ENCODE results near the gene AKAP13.
"Not testable (repeated sequence)": the region's sequence is repeated elsewhere in the genome, so short reads cannot be mapped to it uniquely, and the experiment has no call there.

The AKAP13 gene

DNA sequence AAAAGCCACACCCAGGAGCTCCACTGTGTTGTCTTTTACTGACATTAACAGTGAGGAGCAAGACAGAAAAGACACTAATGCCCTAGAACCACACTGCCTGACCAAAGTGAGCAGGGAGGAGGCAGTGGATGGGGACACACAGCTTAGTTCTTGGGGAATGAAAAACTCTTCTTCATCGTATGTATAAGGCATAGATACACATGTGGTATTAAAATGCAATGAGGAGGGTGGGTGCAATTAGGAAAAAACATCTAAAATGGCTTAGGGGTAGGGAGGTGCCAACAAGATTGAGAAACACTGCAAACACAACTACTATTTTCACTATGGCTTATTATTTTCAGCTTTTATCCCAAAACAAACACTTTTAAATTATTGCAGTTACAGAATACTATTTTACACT, 398.8 kb downstream of the AKAP13 start:
- no peak for DNase-seq

DNA sequence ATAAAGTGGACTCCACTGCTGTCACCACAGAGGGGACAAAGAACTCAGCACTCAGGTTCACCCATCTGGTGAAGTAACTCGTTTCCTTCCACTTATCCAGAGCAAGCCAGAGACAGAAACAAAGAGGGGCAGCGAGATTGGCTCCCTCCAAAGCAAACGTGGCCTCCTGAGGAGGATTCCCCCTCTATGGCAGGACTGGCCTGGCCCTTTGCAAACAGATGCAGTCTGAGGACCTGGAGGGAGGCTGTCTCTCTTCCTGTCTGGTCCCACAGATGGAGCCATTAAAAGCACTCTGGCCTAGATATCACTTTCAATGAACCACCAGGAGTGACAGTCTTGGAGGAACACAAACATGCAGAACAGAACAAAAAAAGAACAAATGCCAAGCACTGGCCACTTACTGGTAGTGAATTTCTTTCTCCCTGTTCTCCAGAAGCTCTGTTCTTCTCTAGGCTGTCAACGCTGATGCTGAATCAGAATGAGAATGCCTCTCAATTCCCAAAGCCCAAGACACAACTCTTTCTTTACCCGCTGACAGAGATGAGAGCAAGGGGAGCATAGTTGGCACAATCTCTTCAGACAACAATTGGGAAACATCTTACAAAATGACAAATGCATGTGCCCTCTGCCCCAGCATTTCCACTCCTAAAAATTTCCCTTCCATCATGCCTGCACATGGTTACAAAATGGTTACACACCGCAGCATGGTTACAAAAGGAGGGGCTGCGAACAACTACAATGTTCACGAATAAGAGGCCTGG, 400.0 kb downstream of the AKAP13 start:
- no peak for DNase-seq

DNA sequence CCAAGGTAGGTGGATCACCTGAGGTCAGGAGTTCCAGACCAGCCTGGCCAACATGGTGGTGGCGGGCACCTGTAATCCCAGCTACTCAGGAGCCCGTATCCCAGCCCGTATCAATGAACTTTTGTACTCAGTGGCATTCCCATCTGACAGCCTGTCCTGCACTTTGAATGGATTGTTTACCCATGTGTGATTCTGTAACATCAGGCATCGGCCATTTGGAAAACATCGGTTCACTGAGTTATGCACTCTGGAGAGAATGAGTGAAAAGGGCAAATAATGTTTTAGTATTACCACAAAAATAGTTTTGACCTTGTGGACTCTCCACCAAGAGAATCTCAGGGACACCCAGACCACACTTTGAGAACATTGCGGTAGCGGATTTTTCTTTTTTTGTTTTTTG, 400.7 kb downstream of the AKAP13 start:
- no peak for DNase-seq

DNA sequence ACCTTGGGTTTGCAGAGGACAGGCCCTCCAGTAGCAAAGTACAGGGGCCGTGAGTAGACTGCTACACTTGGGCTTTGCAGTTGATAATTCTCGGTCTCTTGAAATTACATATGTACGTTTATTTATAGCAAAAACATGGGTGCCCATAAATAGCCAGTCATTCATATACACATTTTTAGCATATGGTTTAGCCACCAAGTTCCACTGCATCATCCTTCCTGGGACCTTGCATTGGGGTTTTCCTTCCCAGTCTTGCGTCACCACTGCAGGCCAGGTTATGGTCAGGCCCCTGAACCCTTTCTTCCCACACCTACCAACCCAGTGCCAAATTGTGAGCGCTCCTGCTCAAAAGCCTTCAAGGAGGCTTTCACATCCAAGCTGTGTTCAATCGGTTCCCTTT, 401.7 kb downstream of the AKAP13 start:
- DNase-seq: no peak

DNA sequence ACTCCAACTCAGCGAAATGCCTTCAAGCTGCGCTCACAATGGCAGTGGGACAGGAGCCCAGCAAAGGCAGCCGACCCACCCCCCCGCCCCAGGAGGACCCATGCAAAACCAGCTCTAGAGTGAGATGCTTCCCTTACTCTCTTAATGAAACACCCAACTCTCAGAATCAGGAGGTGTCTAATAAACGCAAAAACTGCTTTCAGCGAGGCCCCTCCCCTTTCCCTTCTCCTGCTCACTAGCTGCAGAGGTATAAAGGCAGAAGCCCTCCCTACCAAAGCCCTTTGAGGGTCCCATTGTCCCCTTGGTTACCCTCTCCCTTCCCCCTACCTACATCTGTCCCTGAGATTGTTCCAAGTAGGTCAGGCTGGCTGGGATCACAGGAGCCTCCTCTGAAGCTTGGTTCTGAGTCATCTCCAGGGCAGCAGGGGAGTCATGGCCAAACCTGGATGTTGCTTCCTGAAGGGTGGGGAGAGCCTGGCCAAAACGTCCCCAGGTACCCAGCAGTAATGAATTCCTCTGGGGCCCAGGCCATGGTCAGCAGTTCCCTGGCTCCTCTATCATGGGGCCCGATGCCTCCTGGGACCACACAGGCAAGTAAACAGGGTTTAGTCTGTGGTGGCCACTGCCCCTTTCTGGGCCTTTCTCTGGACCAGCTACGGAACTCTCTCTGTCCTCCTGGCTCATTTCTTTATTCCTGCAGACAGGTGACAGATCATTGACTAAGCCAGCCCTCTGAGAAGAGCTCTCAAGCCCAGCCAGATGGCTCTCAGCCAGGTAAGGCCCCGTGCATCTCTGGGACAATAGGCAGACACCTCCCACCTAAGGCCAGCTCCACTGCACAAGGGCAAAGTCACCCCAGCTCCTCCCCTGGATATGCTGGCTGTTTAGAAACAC, 405.7 kb downstream of the AKAP13 start:
- DNase-seq: no peak

DNA sequence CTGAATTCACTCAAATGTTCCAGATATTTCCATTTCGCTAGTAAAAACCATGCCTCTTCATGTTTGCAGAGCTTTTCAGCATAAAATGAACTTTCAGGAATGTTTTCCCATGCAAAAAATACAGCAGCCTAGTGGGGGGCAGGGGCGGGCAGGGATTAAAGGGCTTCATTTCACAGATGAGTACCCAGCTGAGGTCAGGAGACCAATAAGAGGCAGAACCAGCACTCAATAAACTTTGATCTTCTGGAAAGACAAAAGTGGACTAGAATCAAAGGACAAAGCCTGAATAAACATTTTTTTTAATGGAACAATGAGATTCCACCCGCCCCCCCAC, 406.3 kb downstream of the AKAP13 start:
- no peak for DNase-seq

DNA sequence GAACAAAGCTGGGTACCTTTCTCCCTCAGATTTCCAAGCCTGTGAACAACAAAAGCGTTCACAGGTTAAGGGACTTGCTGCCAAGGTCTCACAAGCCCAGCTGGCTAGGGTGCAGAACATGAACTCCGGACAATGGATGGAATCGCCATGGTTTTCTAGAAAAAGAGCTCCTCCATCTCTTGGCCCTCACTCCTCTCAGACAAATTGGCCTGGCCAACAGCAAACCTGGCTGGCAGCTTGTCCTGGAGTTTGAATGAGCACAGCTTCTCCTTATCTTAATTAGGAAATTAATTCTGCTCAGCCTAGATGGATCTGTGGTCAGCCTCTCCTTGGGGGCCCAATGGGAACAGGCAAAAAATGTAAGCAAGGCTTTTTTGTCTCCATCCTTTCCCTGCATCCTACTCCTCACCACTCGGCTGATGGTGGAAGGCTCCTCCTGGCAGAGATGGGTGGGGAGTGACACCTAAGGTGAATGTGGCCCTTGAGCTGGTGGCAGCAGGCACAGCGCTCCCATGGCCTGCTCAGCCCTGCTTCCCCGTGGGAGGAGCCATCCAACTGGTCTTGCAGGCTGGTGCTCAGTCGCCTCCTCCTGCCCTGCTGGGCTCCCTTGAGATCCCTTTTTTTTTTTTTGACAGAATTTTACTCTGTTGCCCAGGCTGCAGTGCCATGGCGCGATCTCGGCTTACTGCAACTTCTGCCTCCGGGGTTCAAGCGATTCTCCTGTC, 408.5 kb downstream of the AKAP13 start:
- DNase-seq: no peak

DNA sequence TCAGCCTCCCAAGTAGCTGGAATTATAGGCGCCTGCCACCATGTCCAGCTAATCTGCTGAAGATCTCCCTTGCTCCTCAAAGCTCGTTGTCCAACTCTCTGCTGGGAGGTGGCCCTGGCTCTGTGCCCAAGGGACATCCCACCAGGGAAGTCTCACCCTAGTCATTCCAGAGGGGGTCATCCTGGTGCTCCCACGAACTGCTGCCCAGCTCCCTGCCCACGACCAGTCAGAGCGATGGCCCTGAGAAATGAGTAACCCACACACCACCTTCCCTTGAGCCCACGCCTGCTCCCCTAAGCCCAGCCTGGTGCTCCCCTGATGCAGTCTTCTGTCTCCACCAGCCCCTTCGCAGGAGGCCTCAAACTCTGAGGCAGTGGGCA, 409.1 kb downstream of the AKAP13 start:
- DNase-seq: no peak

DNA sequence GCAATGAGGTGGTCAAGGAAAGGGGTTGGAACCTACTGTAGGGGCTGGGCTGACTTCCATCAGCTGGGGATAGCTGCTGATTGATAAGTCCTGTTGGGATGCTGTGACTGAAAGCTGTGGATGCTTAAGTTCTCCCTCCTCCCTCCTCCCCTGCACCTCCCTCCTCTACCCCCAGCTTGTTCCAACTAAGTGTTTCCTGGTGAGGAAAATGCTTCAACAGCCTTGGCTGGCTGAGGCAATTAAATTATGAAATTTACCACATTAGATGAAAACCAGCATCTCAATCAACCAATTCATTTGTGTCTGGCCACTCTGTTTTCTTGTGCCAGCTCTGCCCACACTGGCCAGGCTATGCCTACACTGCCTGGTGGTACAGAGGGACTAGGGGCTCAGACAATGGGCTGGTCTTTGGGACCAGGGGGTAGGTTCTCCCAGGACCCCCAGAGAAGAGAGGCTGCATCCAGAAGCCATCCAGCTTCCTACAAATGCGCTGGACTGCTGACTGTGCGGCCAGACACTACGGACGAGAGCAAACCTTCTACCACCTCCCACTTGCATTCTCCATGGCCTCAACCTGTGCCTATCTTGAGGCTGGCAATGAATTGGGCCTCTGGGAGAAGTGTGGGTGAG, 411.8 kb downstream of the AKAP13 start:
- no peak for DNase-seq

DNA sequence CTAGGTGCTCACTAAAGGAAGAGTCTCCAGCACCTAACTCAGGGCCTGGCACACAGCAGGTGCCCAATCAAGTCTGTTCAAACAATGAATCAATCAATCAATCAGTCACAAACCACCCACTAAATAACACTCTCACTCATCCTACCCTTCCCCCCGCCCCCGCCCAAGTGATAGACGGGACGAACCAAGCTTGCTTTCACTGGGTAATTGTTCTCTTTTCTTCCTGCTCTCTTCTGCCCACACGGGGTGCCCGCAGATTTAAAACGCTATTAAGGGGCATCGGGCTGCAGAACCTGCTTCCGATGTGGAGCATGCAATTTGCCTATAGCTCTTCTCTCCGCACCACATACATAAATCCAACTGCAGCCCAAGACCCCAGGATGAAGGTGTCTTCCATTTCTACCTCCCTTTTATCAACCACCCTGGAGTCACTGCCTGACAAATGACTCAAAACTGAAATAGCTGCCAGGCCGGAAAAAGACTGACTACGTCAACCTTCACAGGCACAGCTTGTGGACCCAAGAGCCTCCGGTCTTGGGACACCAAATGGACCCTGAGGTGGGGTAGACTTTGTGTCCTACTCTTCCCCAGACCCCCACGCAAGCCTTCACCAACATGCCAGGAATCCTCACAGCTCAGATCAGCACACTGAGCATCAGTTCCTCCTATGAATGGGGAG, 412.6 kb downstream of the AKAP13 start:
- no peak for DNase-seq

DNA sequence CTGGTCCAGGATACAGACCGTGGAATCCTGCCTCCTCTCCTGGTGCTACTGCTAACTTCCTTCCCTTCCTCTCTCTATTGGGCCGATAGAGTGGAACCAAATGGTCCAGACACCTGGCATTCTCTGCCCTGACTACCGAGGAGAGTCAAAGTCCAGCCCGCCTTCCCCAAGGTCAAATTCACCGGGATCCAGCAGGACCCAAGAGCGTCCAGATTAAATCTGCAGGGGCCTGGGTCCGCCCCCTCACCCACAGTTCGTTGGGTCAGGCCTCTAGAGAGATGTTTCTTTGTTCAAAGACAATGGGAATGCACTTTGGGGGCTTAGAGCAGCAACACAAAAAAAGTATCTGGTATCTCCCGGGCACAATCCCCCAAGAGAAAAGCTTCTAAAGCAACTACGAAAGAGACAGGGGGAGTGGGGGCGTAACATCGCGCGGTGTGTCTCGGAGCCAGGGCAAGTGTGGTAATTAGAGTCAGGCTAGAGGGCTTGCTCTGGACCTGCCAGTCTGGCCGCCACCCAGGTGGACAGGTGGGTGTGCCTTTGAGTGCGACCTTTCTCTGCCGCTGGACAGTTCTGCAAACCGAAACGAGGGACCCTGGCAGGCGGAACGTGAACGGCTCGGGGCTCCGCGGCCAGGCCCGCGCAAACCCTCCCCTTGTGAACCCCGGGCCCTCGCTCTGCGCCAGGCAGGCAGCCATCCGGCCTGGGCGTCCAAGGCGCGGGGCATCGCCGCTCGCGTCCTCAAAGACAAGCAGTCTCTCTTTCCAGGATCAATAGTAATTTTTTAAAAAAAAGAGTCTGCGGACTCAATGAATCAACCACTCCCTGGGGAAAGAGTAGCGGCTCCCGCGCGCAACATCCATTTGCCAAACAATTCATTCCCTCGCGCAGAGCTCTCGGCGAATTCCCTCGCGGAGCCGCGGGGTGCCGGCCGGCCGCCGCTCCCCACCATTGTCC, 413.5 kb downstream of the AKAP13 start:
- DNase-seq: peak; percentile 77

DNA sequence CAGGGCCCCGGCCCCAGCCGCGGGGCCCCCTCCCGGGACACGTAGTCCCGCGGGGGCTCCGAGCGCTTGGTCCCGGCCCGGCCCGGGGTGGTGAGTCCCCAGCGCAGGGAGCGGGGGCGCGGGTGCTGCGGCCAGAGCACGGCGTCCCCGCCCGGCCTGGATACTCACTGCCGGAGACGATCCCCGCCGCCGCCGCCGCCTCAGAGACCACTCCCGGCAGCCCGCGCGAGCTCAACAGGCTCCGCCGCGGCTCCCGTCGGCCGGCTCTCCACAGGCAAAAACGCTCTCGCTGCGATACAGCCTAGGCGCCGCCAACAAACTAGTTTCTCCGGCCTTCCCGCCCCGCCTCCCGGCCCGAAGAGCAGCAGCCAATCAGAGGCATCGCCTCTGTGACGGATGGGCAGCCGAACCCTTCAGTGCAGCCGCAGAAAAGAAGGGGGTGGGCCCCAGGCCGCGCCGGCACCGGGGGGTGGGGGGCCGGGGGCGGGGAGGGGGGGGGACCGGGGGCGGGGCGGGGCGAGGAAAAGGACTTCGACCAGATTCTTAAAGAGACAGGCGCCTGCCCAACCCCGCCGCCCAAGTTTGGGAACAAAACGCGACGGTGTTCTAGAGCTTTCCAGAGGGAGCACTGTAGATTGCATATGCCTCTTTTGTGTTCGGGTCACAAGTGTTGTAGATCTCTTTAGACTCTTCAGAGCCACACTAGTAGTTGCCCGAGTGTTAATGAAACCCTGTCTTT, 414.4 kb downstream of the AKAP13 start, which contains the start of gene KLHL25:
KLHL25 (minus strand) TSS at position 328 of the 739 bp plus-strand sequence. CDS start 25,115 bp downstream, outside the sequence.
- DNase-seq: peak; percentile 91

DNA sequence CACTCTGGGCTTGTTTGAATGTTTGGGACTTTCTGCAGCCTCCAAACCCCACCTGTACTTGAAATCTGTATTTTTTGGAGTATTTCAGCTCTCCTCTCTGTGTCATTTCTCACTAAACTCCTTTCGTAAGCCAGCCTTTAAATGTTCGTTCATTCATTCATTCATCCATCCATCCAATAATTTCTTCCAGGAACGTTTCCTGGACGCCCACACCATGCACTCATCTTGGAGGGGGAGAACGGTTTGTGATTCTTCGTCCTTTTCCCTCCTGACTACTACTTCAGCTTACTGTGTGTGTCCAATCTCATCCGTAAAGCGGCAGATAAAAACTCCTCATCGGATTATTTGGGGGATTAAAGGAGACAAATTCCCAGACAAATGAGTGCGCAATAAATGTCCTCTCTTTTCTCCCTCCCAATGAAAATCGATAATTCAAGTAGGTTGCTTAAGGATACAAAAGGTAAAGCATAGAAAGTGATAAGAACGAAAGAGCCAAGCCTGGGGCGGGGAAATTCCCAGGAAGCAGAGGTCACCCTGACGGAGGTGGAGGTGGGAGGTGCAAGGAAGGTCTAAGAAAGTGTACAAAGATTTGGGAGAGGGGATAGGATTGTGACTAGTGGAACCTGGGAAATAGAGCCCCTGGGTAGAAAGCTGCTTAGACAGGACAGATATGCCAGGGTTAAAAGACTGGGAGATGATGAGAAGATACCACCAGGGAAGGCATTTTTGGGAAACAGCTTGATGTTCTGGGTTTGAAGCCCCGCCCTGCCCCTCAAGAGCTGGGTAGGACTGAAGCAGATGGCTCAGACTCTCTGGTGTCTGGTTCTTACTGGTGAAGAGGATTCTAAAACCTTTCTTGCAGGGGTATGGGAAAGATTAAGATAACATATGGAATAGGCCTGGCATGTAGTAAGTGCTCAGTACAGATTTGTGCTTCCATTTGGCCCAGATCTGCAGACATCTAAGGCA, 415.2 kb downstream of the AKAP13 start:
- DNase-seq: no peak

DNA sequence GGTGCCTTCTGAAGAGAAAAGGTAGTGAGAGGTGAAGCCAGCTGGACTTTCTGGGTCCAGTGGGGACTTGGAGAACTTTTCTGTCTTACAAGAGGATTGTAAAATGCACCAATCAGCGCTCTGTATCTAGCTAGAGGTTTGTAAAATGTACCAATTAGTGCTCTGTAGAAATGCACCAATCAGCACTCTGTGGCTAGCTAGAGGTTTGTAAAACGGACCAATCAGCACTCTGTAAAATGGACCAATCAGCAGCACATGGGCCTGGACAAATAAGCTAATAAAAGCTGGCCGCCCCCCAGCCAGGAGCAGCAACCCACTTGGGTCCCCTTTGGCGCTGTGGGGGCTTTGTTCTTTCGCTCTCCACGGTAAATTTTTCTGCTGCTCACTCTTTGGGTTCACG, 416.0 kb downstream of the AKAP13 start:
- DNase-seq: not testable (repeated sequence)
